Activated CD8-positive, alpha-beta memory T cell treated with anti-CD3 and anti-CD28 coated beads for 36 hours (primary cell): ENCODE data around the gene RCCD1. TPM values are rescaled to one million over a fixed set of nuclear protein-coding genes. Genes with fewer than 3 reads are reported as not detected.

Experiments used
- CTCF ChIA-PET: fragments of 350-600 bp; sonication (Branson Sonifier 250); formaldehyde crosslinking; loops from one replicate; lab custom pipeline; 2021; ENCODE audit warnings: antibody characterized with exemption; lab: Charles Lee
- POLR2A ChIA-PET: fragments of 350-600 bp; sonication (Branson Sonifier 250); formaldehyde crosslinking; loops from one replicate; lab custom pipeline; 2021; ENCODE audit warnings: antibody characterized with exemption; lab: Charles Lee
- total RNA-seq, 2 experiments: library from RNA; stranded (reverse); gene quantifications; one replicate each; pipeline ENCODE4 v1.2.3, GENCODE V29; 2021

Gene RCCD1
- total RNA-seq, 2 experiments from 2014 or later = 24.3 to 28.1 TPM

GRCh38 chr15:90974216-90974615, 19.5 kb downstream of the RCCD1 start:
- ChIA-PET CTCF (no interaction called here), POLR2A (no interaction called here)

- CTCF ChIA-PET = interaction anchor here (1.6 to 2.3 kb wide), 2 partner anchors 13 to 23 kb away, joined by 4 to 9 read pairs; no protein-coding TSS in a partner anchor
- POLR2A ChIA-PET = interaction anchor here (1.3 kb wide), 1 partner anchor 23 kb away, joined by 4 read pairs; no protein-coding TSS in a partner anchor
Measured at GRCh38 chr15:90979582-90979981, 24.9 kb downstream of the RCCD1 start.

- CTCF ChIA-PET = interaction anchor here (0.8 kb wide), 2 partner anchors 25 to 266 kb away, joined by 3 read pairs; no protein-coding TSS in a partner anchor
- POLR2A ChIA-PET = no interaction called here
Measured at GRCh38 chr15:90981681-90982080, 27.0 kb downstream of the RCCD1 start.

- ChIA-PET CTCF (no interaction called here), POLR2A (no interaction called here)
Measured at GRCh38 chr15:90982135-90982534, 27.5 kb downstream of the RCCD1 start.

GRCh38 chr15:90986790-90987507, 32.3 kb downstream of the RCCD1 start:
- CTCF ChIA-PET = interaction anchor here (0.7 to 1.3 kb wide), 2 partner anchors 14 to 20 kb away, joined by 3 to 5 read pairs; no protein-coding TSS in a partner anchor

GRCh38 chr15:90987561-90988141, 33.0 kb downstream of the RCCD1 start:
- ChIA-PET POLR2A (interaction anchor here (0.6 kb wide), 1 partner anchor 32 kb away, joined by 3 read pairs; no protein-coding TSS in a partner anchor), CTCF (interaction anchor here (0.8 to 1.3 kb wide), 2 partner anchors 15 to 31 kb away, joined by 4 to 5 read pairs; no protein-coding TSS in a partner anchor)

More at GRCh38 chr15:90986790-90987507, 32.3 kb downstream of the RCCD1 start:
- POLR2A ChIA-PET = no interaction called here

- ChIA-PET POLR2A (interaction anchor here (0.6 kb wide), 1 partner anchor 33 kb away, joined by 3 read pairs; no protein-coding TSS in a partner anchor), CTCF (interaction anchor here (0.8 kb wide), 1 partner anchor 32 kb away, joined by 4 read pairs; no protein-coding TSS in a partner anchor)
Measured at GRCh38 chr15:90988296-90988695, 33.6 kb downstream of the RCCD1 start.

GRCh38 chr15:90989040-90989768, 34.5 kb downstream of the RCCD1 start:
- ChIA-PET POLR2A (no interaction called here), CTCF (no interaction called here)

GRCh38 chr15:90990446-90990845, 35.8 kb downstream of the RCCD1 start:
- CTCF ChIA-PET = interaction anchor here (0.8 kb wide), 1 partner anchor 847 kb away, joined by 3 read pairs; no protein-coding TSS in a partner anchor
- POLR2A ChIA-PET = no interaction called here

- POLR2A ChIA-PET = no interaction called here
- CTCF ChIA-PET = no interaction called here
Measured at GRCh38 chr15:90991587-90992285, 37.1 kb downstream of the RCCD1 start.

- POLR2A ChIA-PET = no interaction called here
- CTCF ChIA-PET = interaction anchor here (1.0 to 1.4 kb wide), 3 partner anchors 11 to 39 kb away, joined by 3 read pairs; partner anchors contain the start of gene VPS33B
Measured at GRCh38 chr15:90994059-90994416, 39.4 kb downstream of the RCCD1 start.

GRCh38 chr15:90994417-90995311, 40.0 kb downstream of the RCCD1 start, which contains the start of gene PRC1:
PRC1 (minus strand) TSS chr15:90994535; CDS start chr15:90994417, 118 bp downstream.
- POLR2A ChIA-PET = interaction anchor here (0.8 kb wide), 1 partner anchor 40 kb away, joined by 3 read pairs; the partner anchor contains the start of gene RCCD1
- CTCF ChIA-PET = interaction anchor here (0.6 to 1.3 kb wide), 2 partner anchors 28 to 109 kb away, joined by 3 read pairs; partner anchors contain the start of gene VPS33B

GRCh38 chr15:90998737-90999136, 44.1 kb downstream of the RCCD1 start:
- POLR2A ChIA-PET = no interaction called here
- CTCF ChIA-PET = no interaction called here

- POLR2A ChIA-PET = no interaction called here
- CTCF ChIA-PET = no interaction called here
Measured at GRCh38 chr15:91001209-91001608, 46.5 kb downstream of the RCCD1 start.

- POLR2A ChIA-PET = no interaction called here
- CTCF ChIA-PET = interaction anchor here (0.5 kb wide), 1 partner anchor 21 kb away, joined by 3 read pairs; no protein-coding TSS in a partner anchor
Measured at GRCh38 chr15:91007266-91007665, 52.6 kb downstream of the RCCD1 start.
